ENCODE results near the gene CHST3.

CHST3 gene

DNA sequence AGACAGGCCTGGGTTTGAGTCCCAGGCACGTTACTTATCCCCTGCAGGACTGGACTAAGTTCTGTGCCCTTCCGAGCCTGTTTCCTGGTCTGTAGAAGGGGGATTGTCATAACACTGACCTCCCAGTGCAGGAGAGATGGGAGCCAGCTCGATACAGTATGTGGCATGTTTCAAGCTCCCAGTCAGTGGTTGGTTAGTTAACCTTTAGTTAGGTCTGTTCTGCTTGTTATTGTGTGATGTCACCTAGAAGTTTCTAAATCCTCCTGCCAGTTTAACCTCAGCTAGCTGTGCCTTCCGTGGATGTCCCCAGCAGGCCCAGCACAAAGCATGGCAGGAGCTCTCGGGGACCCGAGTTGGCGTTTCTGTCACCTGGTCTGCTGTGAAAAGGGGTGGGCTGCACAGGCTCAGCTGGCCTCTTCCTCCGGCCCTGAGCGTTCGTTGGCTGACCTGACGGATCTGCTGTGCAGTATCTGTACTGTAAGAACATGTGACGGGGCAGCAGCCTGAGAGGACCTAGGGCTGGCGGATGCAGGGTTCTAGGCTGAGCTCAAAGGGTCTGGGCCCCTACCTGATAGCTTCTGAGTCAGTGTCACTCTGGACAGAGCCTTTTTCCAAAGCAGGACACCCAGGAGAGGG is 71.2 kb downstream of the CHST3 start:
- no peak for DNase-seq

DNA sequence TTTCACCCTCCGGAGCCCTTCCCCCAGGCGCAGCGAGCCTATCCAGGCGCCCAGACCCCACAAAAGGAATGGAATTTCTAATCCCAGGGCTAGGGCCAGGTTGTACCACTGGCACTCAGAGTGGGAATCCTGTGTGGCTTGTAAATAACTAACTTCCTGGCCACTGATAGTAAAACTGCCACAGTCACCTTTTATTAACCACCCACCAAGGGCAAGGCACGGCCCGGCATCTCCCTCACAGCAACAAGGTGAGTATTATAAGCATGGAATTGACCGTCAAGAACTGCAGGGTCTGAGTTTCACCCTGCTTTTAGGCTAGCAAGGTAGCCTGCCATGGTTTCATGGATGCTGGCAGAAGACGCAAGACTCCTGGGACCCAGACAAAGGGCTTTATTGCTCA is 73.1 kb downstream of the CHST3 start:
- no peak for DNase-seq

DNA sequence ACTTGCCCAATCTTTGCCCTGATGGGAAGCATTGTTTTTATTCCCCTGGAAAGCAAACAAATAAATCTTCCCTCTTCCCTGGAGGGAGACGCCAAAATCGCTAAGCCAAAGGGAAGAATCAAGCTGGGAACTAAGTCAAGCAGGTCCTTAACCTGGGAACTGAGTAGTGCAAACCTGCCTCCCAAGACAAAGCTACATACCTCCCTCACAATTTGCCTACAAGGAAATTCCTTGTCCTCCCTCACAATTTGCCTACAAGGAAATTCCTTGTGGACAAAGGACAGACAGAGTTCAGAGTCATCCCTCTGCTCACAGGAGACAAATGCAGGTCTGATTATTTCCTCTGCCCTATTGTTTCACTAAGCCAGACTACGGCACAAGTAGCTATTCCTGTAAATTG is 73.6 kb downstream of the CHST3 start:
- DNase-seq = no peak

DNA sequence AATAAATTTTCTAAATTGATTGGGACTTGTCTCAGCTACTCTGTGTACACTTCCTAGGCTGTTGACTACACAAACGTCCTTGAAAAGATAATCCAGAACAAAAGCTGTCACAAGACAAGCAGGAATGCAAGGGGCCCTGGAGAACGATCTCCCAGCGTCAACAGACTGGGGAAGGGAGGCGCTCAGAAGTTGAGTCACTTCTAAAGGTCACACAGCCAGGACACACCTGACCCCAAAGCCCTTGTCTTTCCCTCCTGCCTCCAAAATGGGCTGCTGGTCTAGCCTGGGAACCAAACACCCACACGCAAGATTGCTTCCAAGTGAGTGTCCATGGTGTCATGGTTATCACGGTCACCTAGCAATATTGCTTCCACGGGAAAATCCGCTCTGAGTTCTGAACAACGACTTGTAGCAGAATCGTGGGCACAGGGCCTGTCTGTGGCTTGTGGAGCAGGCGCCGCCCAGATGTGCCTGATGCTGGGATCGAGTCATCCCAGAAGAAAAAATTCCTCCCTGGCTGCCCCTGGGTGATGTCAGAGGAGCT is 74.3 kb downstream of the CHST3 start:
- DNase-seq = no peak

DNA sequence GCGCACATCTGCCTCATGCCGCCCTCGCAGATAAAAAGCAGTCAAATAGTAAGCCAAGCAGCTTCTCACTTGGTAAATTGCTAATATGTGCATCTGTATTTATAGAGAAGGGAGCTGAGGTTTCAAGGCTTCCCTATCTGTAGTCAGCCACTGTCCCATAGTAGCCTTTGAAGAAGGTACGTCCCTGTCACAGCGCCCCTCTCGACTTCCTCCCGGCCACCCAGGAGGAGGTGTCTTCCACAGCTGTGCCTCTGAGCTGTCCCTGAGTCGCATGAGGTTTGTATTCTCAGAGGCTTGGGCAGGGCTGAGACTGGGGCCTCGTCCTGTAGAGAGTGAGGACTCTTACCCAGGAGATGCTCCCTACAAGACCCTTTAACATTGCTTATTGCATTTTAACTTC is 75.2 kb downstream of the CHST3 start:
- no peak for DNase-seq

DNA sequence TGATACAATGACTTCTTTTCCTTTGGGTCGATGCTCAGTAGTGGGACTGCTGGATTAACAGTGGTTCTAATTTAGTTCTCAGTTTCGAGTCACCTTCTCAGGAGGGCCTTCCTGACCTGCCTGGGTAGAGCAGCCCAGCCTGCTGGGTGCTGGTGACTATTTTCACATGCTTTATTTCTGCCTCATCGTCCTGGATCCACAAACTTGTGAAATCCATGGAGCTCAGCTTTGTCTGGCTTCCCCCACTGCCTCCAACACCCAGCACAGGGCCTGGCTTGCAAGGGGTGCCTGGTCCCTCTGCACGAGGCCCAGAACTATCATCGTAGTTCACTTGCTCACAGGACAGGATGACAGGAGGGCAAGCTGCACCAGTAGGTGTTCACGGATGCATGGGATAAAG is 77.3 kb downstream of the CHST3 start:
- DNase-seq = no peak

DNA sequence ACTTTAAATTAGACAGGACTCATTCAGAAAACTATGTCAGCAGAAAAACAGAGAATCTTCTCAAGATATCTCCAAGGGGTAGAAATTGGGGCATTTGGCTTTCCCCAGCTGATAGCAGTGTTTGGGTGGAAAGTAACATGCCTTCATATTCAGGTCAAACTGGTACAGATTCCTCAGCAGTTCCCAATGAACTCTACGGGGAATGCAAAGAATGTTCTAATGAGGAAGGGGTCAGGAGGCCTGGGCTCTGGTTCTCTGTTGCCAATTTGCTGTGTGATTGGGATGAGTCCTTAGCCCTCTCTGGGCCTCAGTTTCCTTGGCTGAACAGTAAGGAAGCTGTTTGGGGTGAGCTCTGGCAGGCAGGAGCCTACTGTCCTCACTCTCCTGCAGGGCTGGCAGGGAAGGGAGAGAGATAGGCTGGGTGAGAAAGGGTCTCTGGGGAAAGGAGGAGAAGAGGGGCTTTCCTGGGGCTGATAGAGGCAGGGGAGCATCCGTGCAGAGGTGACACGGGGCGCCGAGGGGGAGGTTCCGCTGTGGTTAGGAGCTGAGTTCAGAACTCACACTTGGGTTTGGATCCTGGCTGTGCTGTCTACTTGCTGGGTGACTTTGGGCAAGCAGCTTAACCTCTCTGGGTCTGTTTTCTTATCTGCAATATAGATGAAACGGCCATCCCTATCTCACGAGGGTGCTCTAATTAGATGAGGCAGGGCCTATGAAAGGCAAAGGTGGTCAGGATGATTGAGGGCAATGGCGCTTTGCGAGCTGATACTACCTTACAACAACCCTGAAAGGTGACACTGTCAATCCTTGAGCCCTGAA is 79.0 kb downstream of the CHST3 start:
- DNase-seq = no peak

DNA sequence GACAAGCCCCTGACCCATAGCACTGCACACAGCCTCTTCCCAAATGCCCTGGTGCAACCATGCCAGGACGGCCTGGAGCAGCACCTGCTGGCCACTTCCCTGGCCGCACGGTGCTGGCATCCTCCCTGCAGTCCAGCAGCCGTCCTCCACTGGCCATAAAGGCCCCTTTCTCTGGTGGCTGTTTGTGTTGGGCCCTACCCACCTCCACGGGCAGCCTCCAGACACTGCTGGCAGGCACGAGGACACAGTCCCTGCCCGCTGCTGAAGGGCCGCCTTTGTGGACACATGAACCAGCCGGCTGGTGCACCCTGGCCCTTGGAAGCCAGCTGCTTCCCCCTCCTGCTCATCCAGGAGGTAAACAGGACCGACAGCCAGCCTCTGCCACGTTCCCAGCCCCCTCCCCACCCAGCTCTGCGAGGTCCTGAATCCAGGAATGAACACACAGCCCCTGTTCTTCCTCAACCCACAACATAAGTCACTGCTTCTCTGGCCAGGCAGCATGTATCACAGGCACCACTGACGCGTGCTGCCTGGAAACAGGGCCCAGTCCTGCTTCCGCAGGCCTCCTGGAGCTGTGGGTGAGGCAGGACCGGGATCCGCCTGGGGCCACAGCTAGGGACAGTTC is 80.3 kb downstream of the CHST3 start:
- no peak for DNase-seq

DNA sequence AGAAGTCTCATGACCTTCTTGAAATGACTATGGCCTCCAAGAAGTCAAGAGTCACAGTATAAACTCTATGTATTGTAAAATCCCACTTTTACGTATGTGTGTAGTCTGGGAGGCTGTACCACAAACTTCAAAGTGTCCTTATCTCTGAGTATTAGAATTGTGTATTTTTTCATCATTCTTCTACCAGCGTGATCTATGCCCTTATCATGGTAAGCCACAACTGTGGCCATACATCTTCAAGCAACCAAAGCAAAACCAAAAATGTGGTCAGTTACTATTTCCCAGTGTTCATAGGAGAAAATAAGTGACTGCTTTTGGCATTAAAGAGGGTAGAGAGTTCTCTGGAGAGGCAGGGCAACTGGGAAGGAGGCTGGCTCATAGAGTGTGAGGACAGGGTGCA is 81.4 kb downstream of the CHST3 start:
- DNase-seq = no peak

DNA sequence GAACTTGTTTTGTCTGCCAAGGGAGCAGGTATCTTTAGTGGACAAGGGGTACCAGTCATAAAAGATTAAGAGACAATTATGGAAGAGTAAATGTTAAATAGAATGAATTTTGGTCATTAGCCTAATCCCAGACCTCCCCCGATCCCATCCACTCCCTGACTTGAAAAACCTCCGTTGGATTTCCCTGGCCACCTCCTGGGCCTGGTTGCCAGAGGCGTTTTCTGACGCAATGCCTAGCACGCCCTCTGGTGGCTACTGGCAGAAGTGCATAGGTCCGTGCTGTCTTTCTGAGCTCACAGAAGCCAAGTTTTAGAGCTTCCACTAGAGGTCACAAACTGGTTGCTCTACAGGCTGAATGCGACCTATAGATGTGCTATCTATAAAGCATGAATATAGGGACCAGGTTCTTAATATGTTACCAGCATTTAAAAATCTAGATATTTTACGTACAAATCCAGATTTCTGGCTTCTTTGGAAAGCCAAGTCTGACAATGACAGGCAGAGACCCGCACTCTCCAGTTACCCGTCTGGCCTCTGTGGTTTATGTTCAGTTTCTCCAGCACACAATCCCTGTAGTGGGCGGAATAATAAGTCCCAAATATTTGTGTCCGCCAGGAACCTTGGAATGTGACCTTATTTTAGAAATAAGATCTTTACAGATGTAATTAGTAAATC is 84.4 kb downstream of the CHST3 start:
- DNase-seq = peak; percentile 87

DNA sequence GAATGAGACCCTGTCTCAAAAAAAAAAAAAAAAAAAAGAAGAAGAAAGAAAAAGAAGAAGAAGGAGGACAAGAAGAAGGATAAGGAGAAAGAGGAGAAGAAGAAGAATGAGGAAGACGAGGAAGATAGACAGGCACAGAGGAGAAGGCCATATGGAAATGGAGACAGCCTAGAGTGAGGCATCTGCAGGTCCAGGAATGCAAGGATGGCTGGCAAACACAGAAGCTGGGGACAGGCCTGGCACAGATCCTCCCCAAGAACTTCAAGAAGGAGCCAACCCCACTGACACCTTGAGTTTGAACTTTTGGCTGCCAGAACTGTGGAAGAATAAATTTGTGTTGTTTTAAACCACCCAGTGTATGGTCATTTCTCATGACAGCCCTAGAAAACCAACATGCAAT is 85.3 kb downstream of the CHST3 start:
- no peak for DNase-seq

DNA sequence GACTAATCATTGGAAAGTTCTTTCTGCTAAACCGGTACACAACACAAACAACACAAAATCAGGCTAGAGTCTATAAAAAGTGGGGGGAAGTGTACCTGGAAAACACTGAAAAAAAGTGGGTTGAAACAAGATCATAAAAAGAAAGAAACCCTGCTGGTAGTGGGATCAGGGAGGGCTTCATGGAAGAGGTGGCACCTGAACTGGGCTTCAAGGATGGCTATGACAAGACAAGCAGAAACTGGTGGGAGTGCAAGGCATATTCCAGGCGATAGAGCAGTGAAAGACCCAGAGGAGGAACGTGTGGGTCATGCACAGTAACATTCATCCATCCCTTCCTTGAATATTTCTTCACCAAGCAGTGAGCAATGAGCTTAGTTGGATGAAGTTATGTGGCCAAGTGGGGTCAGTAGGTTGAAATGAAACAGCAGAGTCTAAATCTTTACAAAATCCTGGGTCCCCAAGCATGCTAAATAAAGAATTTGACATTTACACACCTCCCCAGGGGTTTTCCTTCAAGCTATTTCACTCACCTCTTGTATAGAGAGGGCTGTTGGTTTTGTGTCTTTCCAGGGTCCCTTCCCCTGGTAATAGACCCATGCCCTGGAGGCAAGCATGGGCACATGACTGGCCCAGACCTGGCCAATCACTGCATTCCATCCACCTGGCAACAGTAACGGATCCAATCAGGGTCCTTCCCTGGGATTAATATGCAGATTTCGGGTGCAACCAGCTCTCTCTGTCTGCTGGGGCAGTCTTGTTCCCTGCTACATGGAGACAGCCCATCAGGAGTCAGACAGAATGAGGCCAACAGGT is 86.0 kb downstream of the CHST3 start:
- no peak for DNase-seq

DNA sequence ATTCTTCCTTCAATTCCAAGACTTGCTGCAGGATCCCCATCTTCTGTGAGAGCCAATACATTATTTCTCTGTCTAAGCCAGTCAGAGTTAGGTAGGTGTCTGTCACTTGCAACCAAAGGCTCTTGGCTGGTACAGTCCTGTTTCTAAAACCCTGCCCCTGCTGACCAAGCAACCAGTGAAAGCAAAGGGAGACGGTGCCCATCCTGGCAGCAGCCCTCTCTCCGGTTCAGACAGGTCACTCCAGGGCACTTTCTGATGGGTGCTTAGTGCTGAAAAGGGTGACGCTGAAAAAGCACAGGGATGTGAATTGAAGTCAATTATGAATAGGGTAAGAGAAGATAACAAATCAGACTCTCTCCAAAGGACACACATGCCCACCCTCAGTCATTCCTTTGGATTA is 86.7 kb downstream of the CHST3 start:
- no peak for DNase-seq

DNA sequence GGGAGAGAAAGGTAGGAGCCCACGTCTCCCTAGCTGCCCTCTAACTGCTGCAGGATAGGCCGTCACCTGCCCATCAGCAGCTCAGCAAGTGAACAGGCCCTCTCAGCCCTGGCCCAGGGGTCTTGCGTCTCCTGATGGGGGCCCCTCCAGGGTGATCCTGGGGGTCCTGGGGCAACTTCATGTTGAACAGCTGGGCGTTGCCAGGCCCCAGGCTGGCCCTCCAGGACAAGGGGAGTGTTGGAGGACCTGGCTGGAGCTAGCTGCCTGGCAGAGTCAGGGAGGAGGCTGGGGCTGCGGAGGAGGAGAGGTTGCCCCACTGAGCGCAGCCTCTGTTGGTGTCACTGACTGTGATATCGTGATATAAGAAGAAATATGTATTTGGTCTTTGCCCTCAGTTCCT is 89.5 kb downstream of the CHST3 start:
- no peak for DNase-seq

DNA sequence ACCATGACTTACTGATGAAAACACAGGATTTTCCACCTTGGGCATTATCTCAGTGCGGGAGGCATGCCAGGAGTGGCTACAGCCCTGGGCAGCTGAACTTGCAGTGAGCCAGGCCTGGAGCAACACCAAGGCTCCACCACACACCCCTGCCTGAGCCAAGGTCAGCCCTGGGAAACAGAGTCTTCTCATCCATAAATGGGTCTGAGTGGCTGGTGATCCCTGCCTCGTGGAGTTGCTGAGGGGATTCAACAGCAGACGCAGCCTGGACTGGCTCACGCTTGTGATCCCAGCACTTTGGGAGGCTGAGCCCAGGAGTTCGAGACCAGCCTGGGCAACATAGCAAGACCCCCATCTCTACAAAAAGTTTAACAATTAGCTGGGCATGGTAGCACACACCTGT is 91.9 kb downstream of the CHST3 start:
- DNase-seq = no peak

DNA sequence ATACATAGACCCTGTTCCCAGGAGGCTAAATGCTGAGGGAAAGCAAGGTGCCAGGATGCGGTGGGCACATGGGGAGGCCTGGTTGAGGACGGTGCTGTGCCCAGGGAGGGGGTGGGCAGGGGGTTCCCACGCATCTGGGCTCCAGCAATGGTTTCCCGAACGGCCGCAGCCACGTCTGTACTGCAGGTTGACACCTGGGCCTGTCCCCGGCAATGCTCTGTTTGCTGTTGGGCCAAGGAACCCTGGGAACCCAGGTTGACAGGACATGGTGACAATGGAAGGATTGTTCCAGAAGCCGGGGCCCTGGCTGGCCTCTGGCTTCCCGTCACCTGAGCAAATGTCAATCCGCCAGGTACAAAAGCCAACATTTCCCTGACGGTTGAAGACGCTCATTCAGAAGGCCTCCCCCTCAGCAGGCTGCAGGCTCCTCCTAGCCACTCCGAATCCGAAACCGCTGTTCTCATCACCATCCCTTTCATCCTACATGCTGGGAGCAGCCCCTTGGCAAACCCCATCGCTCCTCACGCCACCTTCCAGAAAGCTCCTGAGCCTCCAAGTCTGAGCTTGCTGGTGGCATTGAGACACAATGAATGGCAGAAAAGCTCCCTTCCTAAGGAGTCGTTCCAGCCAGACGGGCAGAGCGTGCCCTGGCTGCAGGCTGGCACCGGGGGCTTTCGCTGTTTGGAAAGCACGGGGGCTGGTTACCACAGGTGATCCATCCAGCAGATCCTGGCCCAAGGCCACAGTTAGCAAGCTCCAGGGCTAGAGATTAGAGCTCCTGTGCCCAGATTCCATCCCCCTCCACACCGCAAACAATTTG is 92.9 kb downstream of the CHST3 start:
- no peak for DNase-seq

DNA sequence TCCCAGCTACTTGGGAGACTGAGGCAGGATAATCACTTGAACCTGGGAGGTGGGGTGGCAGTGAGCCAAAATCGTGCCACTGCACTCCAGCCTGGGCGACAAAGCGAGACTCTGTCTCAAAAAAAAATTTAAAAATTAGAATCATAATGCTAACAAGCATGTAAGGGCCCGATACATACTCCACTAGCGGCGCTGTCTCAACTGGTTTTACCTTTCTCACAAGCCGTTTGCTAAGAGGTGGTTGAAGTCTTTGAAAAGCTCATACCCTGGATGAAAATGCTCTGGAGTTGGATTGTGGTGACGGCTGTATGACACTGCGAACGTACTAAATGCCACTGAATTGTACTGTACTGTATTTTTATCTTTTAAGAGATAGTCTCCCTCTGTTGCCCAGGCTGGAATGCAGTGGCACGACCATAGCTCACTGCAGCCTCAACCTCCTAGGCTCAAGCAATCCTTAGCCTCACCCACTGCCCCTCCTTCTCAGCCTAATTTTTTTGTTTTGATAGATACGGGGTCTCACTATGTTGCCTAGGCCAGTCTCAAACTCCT is 94.2 kb downstream of the CHST3 start:
- no peak for DNase-seq

DNA sequence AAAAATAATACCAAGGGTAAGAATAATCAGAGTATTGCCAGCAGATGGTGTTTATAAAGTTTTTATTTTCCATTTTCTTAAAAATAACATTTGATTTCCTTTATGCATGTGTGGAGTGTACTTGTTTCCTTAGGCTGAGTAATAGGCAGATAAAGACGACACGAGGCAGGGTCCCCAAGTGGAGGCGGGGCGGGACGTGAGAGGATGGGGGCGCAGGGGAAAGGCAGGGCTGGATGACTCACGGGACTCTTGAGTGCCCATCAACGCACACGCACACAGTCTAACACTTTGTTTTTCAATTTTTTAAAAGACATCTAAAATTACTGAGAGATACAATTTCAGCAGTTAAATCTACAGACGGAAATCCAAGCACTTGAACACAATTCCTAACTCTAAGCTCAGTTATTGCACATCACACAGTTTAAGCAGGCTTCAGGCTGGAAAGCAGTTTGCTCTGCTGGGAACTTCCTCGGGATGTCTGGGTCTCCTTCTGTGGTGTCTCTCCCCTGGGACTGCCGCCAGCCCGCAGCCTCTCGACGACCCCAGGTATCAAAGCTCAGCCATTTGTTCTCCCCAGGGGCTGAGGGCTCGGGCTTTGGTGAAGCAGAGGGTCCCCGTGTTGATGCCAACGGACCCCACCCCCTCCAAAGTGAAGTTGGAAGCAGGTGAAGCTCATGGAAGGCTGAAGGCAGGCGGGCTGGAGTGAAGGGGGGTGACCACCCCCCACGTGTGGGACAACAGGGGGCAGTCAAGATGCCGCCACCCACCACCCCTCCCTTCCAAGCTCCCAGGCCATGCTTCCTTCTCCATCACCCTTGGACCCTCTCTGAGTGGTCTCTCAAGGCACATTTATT is 95.0 kb downstream of the CHST3 start:
- peak; percentile 20 for DNase-seq

DNA sequence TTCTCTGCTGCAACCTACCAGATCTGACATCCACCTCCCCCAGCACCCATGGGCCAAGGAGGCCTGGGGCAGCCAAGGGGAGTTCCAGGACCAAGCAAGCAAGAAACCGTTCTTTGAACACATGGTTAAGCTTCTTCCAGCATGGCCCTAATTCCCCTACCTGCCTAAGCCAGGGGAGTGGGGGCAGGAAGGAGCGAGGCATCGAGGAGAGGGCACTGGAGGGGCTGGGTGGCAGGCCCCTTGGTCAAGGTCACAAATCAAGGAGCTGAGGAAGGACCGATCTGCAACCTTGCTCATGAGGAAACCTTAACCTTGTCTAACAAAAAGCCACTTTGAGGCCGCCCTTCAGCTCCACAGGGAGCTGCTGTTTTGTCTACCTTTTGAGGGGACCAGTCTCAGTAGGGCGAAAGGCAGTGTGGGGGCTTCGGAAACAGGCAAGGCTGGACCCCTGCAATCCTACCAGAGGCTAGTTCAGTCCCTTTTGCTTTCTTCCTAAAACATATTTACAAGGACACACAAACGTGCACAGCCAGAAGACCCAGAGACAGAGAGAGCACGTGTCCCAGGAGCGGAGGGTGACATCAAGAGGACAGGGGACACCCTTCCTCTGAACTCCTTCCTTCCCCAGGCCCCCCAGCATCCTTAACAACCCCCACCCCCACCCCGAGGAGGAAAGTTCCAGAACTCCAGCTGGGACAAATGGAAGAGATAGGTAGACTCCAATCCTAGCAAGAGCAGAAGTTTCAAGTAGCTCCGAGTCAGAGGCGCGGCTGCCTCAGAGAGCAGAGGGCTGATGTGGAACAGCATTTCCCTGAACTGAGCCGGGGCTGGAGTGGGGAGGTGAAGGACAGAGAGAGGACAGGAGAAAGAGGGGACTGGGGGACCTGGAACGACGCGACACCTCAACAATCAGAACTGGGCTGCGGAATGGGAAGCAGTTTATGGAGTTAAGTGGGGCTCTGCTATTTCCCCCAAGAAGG is 95.9 kb downstream of the CHST3 start:
- no peak for DNase-seq

All from CD4-positive, alpha-beta T cell treated with Interleukin-4 for 4 hours (primary cell).